ENCODE data around the gene SPTSSB. TPM values are rescaled to one million over a fixed set of nuclear protein-coding genes. Genes with fewer than 3 reads are reported as not detected.

The SPTSSB gene
- total RNA-seq, 2 donors from 2014 or later = 0.64 to 2.3 TPM

- no peak overlapping the region for H3K4me3 Mint-ChIP-seq
Observed at GRCh38 chr3:161320837-161321236, 50.5 kb downstream of the SPTSSB start.

GRCh38 chr3:161319867-161320266 is 51.5 kb downstream of the SPTSSB start:
- peaks cover 5% of the 10 kb centered on the region for H3K4me1 Mint-ChIP-seq
- no peaks in the 10 kb centered on the region for H3K27me3 Mint-ChIP-seq (ENCODE audit: insufficient read depth)
- DNase-seq = no peak
- H3K4me3 Mint-ChIP-seq = no peak overlapping the region
- Histone ChIP-seq H3K9me3 (ENCODE audit: control insufficient read depth, low read length) (no peaks in the 10 kb centered on the region), H3K9ac (ENCODE audit: extremely low read depth, low read length, poor library complexity, severe bottlenecking) (no peak overlapping the region), H3K27me3 (ENCODE audit: control insufficient read depth, insufficient read depth, low read length, poor library complexity, severe bottlenecking) (no peaks in the 10 kb centered on the region), H3K4me3 (ENCODE audit: low read length) (no peak overlapping the region), H3K4me1 (ENCODE audit: control insufficient read depth, insufficient read depth, low read length) (no peaks in the 10 kb centered on the region), H3K27ac (ENCODE audit: low read depth, low read length) (no peak overlapping the region), H3K36me3 (ENCODE audit: control insufficient read depth, insufficient read depth, low read length) (no peaks in the 10 kb centered on the region)
- 83 to 100% methylated on average over 1 to 3 of the region's 3 CpGs for WGBS, 2 experiments (ENCODE audit: insufficient coverage in 1 of 2, insufficient read length in 1 of 2)
- TF ChIP-seq CTCF (conservative IDR thresholded peaks at IDR 0.05) = no peak
- no peaks in the 10 kb centered on the region for H3K36me3 Mint-ChIP-seq (ENCODE audit: low read depth)
- H3K9me3 Mint-ChIP-seq = no peaks in the 10 kb centered on the region
- no peak overlapping the region for H3K27ac Mint-ChIP-seq

More at GRCh38 chr3:161320837-161321236, 50.5 kb downstream of the SPTSSB start:
- H3K27ac ChIP-seq (ENCODE audit: low read depth, low read length) = no peak overlapping the region
- Mint-ChIP-seq H3K27ac (no peak overlapping the region), H3K9me3 (no peaks in the 10 kb centered on the region), H3K36me3 (ENCODE audit: low read depth) (no peaks in the 10 kb centered on the region), H3K27me3 (ENCODE audit: insufficient read depth) (no peaks in the 10 kb centered on the region), H3K4me1 (peaks cover 5% of the 10 kb centered on the region)
- no peak overlapping the region for H3K9ac ChIP-seq (ENCODE audit: extremely low read depth, low read length, poor library complexity, severe bottlenecking)
- WGBS, 2 experiments (ENCODE audit: insufficient coverage in 1 of 2, insufficient read length in 1 of 2) = 88% methylated on average over 1 of the region's 1 CpG; no CpG with 5 or more reads in 1 of the 2 experiments
- no peak for TF ChIP-seq CTCF (conservative IDR thresholded peaks at IDR 0.05)
- H3K9me3 ChIP-seq (ENCODE audit: control insufficient read depth, low read length) = no peaks in the 10 kb centered on the region
- no peaks in the 10 kb centered on the region for H3K4me1 ChIP-seq (ENCODE audit: control insufficient read depth, insufficient read depth, low read length)
- no peaks in the 10 kb centered on the region for H3K27me3 ChIP-seq (ENCODE audit: control insufficient read depth, insufficient read depth, low read length, poor library complexity, severe bottlenecking)
- no peak overlapping the region for H3K4me3 ChIP-seq (ENCODE audit: low read length)
- no peaks in the 10 kb centered on the region for H3K36me3 ChIP-seq (ENCODE audit: control insufficient read depth, insufficient read depth, low read length)
- DNase-seq = no peak

- no peaks in the 10 kb centered on the region for H3K9me3 Mint-ChIP-seq
- H3K27me3 Mint-ChIP-seq (ENCODE audit: insufficient read depth) = no peaks in the 10 kb centered on the region
- Histone ChIP-seq H3K27ac (ENCODE audit: low read depth, low read length) (no peak overlapping the region), H3K9me3 (ENCODE audit: control insufficient read depth, low read length) (no peaks in the 10 kb centered on the region), H3K9ac (ENCODE audit: extremely low read depth, low read length, poor library complexity, severe bottlenecking) (no peak overlapping the region), H3K36me3 (ENCODE audit: control insufficient read depth, insufficient read depth, low read length) (no peaks in the 10 kb centered on the region), H3K4me1 (ENCODE audit: control insufficient read depth, insufficient read depth, low read length) (no peaks in the 10 kb centered on the region), H3K27me3 (ENCODE audit: control insufficient read depth, insufficient read depth, low read length, poor library complexity, severe bottlenecking) (no peaks in the 10 kb centered on the region), H3K4me3 (ENCODE audit: low read length) (no peak overlapping the region)
- H3K4me3 Mint-ChIP-seq = no peak overlapping the region
- no peak overlapping the region for H3K27ac Mint-ChIP-seq
- DNase-seq = no peak
- WGBS, 2 experiments (ENCODE audit: insufficient coverage in 1 of 2, insufficient read length in 1 of 2) = 80% methylated on average over 2 of the region's 2 CpGs; no CpG with 5 or more reads in 1 of the 2 experiments
- H3K4me1 Mint-ChIP-seq = peaks cover 3% of the 10 kb centered on the region
- no peaks in the 10 kb centered on the region for H3K36me3 Mint-ChIP-seq (ENCODE audit: low read depth)
- no peak for TF ChIP-seq CTCF (conservative IDR thresholded peaks at IDR 0.05)
Observed at GRCh38 chr3:161317077-161317476, 54.2 kb downstream of the SPTSSB start.
